Lung (tissue), 12 donors: Measurements from ENCODE around the gene CCNE1. TPM values are rescaled to one million over a fixed set of nuclear protein-coding genes. Genes with fewer than 3 reads are reported as not detected.

Source experiments
- ATAC-seq: fragments of 200-7000 bp; cut with Tn5 transposase; one replicate; pipeline ENCODE4 v1.9.1; 2020; ENCODE audit warnings: moderate number of reproducible peaks; ENCODE audit not compliant: insufficient read depth, low FRiP score
- DNase-seq, 3 donors: peaks; one replicate each; pipeline ENCODE4 v3.0.0-alpha.2; 2013 to 2017
- H3K27ac ChIP-seq, 2 donors: one replicate each; pipeline ENCODE4 v1.5.1; 2013; ENCODE audit warnings: mild to moderate bottlenecking in 2 of 2, moderate library complexity in 2 of 2, control low read depth in 1 of 2, inconsistent platforms in 1 of 2, low read depth in 1 of 2, low read length in 1 of 2
- H3K27me3 ChIP-seq, 3 donors: one replicate each; pipeline ENCODE4 v1.5.1; 2013; ENCODE audit warnings: low read length in 2 of 3; ENCODE audit not compliant: control insufficient read depth in 3 of 3, insufficient read depth in 3 of 3
- H3K36me3 ChIP-seq, 4 donors: one replicate each; pipeline ENCODE4 v1.5.1; 2013; ENCODE audit warnings: low read length in 4 of 4, mild to moderate bottlenecking in 1 of 4, moderate library complexity in 1 of 4; ENCODE audit not compliant: control insufficient read depth in 4 of 4, insufficient read depth in 4 of 4
- H3K4me1 ChIP-seq, 5 donors: one replicate each; pipeline ENCODE4 v1.5.1; 2013; ENCODE audit warnings: low read length in 5 of 5, mild to moderate bottlenecking in 2 of 5, moderate library complexity in 1 of 5; ENCODE audit not compliant: control insufficient read depth in 5 of 5, insufficient read depth in 5 of 5
- H3K4me3 ChIP-seq: one replicate; pipeline ENCODE4 v1.5.1; 2013; ENCODE audit warnings: mild to moderate bottlenecking, control low read depth, moderate library complexity
- H3K9ac ChIP-seq, 2 donors: one replicate each; pipeline ENCODE4 v1.5.1; 2013; ENCODE audit warnings: low read length in 2 of 2, control low read depth in 1 of 2; ENCODE audit not compliant: insufficient read depth in 1 of 2
- H3K9me3 ChIP-seq, 4 donors: one replicate each; pipeline ENCODE4 v1.5.1; 2013; ENCODE audit warnings: low read length in 3 of 4, mild to moderate bottlenecking in 1 of 4, moderate library complexity in 1 of 4; ENCODE audit not compliant: control insufficient read depth in 4 of 4, insufficient read depth in 3 of 4
- WGBS, 2 donors: extraction: QIAGEN DNeasy Blood & Tissue Kit; methylation state at CpG; one replicate each; pipeline ENCODE4 v1.1.7; 2013; 5-methylcytosine and 5-hydroxymethylcytosine counted together
- polyA plus RNA-seq, 2 donors: library from polyadenylated mRNA; stranded (reverse); fragments of 200-250 nt; gene quantifications; one replicate each; pipeline ENCODE4 v1.2.1, GENCODE V29; 2013
- total RNA-seq, 2 donors: library from RNA; depleted of rRNA in 1 of 2; stranded (reverse); fragments of >200 nt in 1 of 2; gene quantifications; one replicate each; pipeline ENCODE4 v1.2.1, GENCODE V29; 2014 to 2021
- TF ChIP-seq, protein P1 (sequence below): IDR thresholded peaks from 2 replicates; pipeline ENCODE4 v1.5.1; 2012; ENCODE audit warnings: mild to moderate bottlenecking; ENCODE audit errors: control extremely low read depth, extremely low read depth
- donor health status: control.
- donor health status: control.
- donor health status: Bipolar disorder and iron deficiency.
- donor health status: healthy.
- donor health status: DM: yes; HTN: yes; CAD: no.

CCNE1 gene
- total and polyA plus RNA-seq, 4 donors: 0.97 to 1.9 (median 1.4) TPM

DNA sequence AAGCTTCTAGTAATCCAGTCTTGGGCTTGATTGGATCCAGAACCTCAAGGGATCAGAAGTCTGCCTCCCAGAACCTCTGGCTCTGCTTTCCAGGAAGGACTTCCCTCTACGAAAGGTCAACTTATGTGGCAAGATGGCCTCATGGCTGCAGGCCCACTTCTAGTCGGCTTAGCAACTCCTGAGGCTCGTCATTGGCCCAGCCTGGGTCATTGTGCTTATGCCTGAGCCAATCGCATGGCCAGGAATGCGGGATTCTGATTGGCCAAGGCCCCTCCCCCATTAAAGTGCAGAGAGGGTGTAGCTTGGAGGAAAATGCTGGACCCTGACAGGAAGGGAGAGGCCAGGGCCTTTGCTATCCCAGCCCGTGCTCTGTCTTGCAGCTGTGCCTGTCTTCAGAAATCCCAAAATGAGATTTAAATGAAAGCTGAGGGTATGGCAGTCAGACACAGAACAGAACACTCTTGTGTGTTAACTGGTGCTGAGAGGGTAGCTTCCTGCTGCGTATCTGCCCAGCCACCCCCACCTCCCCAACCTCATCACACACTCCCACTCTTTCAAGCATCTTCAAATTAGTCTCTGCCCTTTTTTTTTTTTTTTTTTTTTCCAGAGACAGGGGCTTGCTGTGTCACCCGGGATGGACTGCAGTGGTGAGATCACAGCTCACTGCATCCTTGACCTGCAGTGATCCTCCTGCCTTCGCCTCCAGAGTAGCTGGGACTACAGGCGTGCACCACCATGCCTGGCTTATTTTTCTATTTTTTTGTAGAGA, 5.5 kb upstream of the CCNE1 start:
- no peak overlapping the region for H3K27ac ChIP-seq
- H3K4me3 ChIP-seq: no peak overlapping the region
- no peak overlapping the region for H3K9ac ChIP-seq
- peak; percentile 69 to 79 (median 75) for DNase-seq
- TF ChIP-seq, protein P1, sequence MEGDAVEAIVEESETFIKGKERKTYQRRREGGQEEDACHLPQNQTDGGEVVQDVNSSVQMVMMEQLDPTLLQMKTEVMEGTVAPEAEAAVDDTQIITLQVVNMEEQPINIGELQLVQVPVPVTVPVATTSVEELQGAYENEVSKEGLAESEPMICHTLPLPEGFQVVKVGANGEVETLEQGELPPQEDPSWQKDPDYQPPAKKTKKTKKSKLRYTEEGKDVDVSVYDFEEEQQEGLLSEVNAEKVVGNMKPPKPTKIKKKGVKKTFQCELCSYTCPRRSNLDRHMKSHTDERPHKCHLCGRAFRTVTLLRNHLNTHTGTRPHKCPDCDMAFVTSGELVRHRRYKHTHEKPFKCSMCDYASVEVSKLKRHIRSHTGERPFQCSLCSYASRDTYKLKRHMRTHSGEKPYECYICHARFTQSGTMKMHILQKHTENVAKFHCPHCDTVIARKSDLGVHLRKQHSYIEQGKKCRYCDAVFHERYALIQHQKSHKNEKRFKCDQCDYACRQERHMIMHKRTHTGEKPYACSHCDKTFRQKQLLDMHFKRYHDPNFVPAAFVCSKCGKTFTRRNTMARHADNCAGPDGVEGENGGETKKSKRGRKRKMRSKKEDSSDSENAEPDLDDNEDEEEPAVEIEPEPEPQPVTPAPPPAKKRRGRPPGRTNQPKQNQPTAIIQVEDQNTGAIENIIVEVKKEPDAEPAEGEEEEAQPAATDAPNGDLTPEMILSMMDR: no peak
- H3K36me3 ChIP-seq: no peaks in the 10 kb centered on the region
- ATAC-seq: no peak
- peaks cover 0 to 3% (median 0%) of the 10 kb centered on the region in 4 donors for H3K9me3 ChIP-seq
- peaks cover 0 to 8% (median 3%) of the 10 kb centered on the region in 5 donors for H3K4me1 ChIP-seq
- 82 to 90% methylated on average over 10 of the region's 10 CpGs for WGBS, 2 donors
- H3K27me3 ChIP-seq: no peaks in the 10 kb centered on the region

DNA sequence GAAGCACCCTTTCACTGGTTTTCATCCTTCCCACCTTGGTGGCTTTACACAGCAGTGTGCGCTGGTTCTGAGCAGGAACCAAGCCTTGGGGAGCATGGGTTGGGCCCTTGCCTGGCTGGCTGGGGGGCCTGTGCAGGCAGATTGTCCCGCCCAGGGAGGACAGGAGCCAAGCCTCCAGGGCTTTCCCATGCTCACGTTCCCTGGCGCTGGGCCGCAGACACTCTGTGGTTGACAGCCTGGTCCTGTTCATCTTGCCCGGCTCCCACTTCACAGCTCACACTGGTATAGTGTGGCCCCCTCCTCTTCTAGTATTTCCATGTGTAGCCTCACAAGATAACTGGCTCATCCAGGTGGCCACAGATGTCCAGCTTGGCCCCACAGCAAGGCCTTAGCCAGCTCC, 4.6 kb upstream of the CCNE1 start:
- DNase-seq: no peak
- H3K9ac ChIP-seq: no peak overlapping the region
- H3K4me1 ChIP-seq: peaks cover 0 to 8% (median 3%) of the 10 kb centered on the region in 5 donors
- no peaks in the 10 kb centered on the region for H3K27me3 ChIP-seq
- WGBS, 2 donors: 90 to 96% methylated on average over 6 of the region's 6 CpGs
- ATAC-seq: no peak
- TF ChIP-seq, protein P1: no peak
- H3K4me3 ChIP-seq: no peak overlapping the region
- H3K27ac ChIP-seq: no peak overlapping the region
- no peaks in the 10 kb centered on the region for H3K36me3 ChIP-seq
- peaks cover 0 to 3% (median 0%) of the 10 kb centered on the region in 4 donors for H3K9me3 ChIP-seq

DNA sequence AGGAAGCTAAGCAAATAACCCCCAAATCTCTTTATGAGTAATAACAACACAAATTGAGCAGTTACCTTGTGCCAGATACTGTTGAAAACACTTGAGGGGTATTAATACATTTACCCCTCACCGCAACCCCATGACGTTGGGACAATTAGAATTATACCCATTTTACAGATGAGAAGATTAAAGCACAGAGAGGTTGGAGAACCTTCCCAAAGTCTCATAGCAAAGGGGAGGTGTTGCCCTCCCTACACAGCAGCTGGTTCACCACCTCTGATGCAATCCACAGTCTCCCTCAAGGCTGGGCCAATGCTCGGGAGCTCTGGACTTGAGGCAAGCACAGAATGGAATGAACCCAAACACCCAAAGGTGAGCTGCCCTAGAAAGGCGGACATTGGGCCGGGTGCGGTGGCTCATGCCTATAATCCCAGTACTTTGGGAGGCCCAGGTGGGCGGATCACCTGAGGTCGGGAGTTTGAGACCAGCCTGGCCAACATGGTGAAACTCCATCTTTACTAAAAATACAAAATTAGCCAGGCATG, 3.9 kb upstream of the CCNE1 start:
- Histone ChIP-seq H3K4me3 (no peak overlapping the region), H3K9ac (no peak overlapping the region), H3K27me3 (no peaks in the 10 kb centered on the region), H3K36me3 (no peaks in the 10 kb centered on the region), H3K4me1 (peaks cover 0 to 11% (median 3%) of the 10 kb centered on the region in 5 donors), H3K9me3 (peaks cover 0 to 3% (median 0%) of the 10 kb centered on the region in 4 donors), H3K27ac (no peak overlapping the region)
- TF ChIP-seq, protein P1: no peak
- no peak for DNase-seq
- WGBS, 2 donors: 96 to 97% methylated on average over 8 of the region's 8 CpGs
- ATAC-seq: no peak
